ENCODE measurements around the gene TRAPPC10.
"Not testable (repeated sequence)": the region's sequence is repeated elsewhere in the genome, so short reads cannot be mapped to it uniquely, and the experiment has no call there.

Gene TRAPPC10

GRCh38 chr21:44094832-44095231, 82.7 kb downstream of the TRAPPC10 start:
- no peak for DNase-seq

GRCh38 chr21:44098507-44098906, 86.4 kb downstream of the TRAPPC10 start:
- not testable (repeated sequence) for DNase-seq

GRCh38 chr21:44098964-44099363, 86.9 kb downstream of the TRAPPC10 start:
- DNase-seq: not testable (repeated sequence)

- peak; percentile 51 for DNase-seq
Measured at GRCh38 chr21:44107026-44107501, 95.0 kb downstream of the TRAPPC10 start, which contains the start of gene PWP2. Gene PWP2, plus strand, starts transcription at chr21:44107399. Its CDS starts 18 bp downstream, at chr21:44107417.

GRCh38 chr21:44107589-44107988, 95.5 kb downstream of the TRAPPC10 start:
- not testable (repeated sequence) for DNase-seq

GRCh38 chr21:44113702-44114371, 101.7 kb downstream of the TRAPPC10 start:
- not testable (repeated sequence) for DNase-seq

GRCh38 chr21:44122131-44122530, 110.0 kb downstream of the TRAPPC10 start:
- not testable (repeated sequence) for DNase-seq

- not testable (repeated sequence) for DNase-seq
Measured at GRCh38 chr21:44127827-44128226, 115.7 kb downstream of the TRAPPC10 start.

- DNase-seq: not testable (repeated sequence)
Measured at GRCh38 chr21:44133715-44134057, 121.6 kb downstream of the TRAPPC10 start.

- not testable (repeated sequence) for DNase-seq
Measured at GRCh38 chr21:44134732-44135131, 122.6 kb downstream of the TRAPPC10 start.

GRCh38 chr21:44138039-44138438, 125.9 kb downstream of the TRAPPC10 start:
- not testable (repeated sequence) for DNase-seq

- not testable (repeated sequence) for DNase-seq
Measured at GRCh38 chr21:44139787-44140551, 127.9 kb downstream of the TRAPPC10 start.

GRCh38 chr21:44140552-44140932, 128.4 kb downstream of the TRAPPC10 start:
- not testable (repeated sequence) for DNase-seq

- peak; percentile 0 for DNase-seq
Measured at GRCh38 chr21:44142470-44142869, 130.4 kb downstream of the TRAPPC10 start.

GRCh38 chr21:44143380-44143779, 131.3 kb downstream of the TRAPPC10 start:
- not testable (repeated sequence) for DNase-seq

- DNase-seq: not testable (repeated sequence)
Measured at GRCh38 chr21:44143996-44144395, 131.9 kb downstream of the TRAPPC10 start.

GRCh38 chr21:44144784-44145602, 132.9 kb downstream of the TRAPPC10 start:
- not testable (repeated sequence) for DNase-seq

- not testable (repeated sequence) for DNase-seq
Measured at GRCh38 chr21:44145616-44146015, 133.5 kb downstream of the TRAPPC10 start.

- DNase-seq: not testable (repeated sequence)
Measured at GRCh38 chr21:44147108-44147507, 135.0 kb downstream of the TRAPPC10 start.

- not testable (repeated sequence) for DNase-seq
Measured at GRCh38 chr21:44150255-44150654, 138.1 kb downstream of the TRAPPC10 start.

GRCh38 chr21:44153214-44153888, 141.2 kb downstream of the TRAPPC10 start:
- DNase-seq: not testable (repeated sequence)

- DNase-seq: not testable (repeated sequence)
Measured at GRCh38 chr21:44153889-44154228, 141.8 kb downstream of the TRAPPC10 start.
